GM18520 (cell line): ENCODE measurements around the gene POGK.

Experiments
- ATAC-seq: cut with Tn5 transposase; IDR thresholded peaks from one replicate; pipeline ENCODE4 v1.9.1; 2021; ENCODE audit not compliant: unreplicated experiment

POGK gene

DNA sequence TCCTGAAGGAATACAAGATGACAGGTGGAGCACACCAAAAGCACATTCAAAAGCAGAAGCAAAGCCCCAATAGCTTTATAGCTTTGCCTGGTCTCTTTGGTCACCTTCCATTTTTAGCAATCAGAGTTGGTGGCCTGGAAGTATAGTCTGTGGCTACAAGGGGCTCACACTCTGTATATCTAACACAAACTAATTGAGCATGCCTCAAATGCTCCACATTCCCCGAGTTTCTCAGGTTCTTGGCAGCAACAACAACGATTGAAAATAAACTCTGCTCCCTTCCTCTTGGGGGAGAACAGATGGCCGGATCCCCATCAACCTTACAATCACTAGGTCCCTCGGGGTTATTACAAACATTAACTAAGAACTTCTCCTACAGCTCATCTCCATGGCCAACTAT, 61.7 kb downstream of the POGK start:
- no peak for ATAC-seq

- no peak for ATAC-seq
Observed at GRCh38 chr1:166902279-166902678, 63.0 kb downstream of the POGK start.

GRCh38 chr1:166903232-166903631, 64.0 kb downstream of the POGK start:
- ATAC-seq = no peak

DNA sequence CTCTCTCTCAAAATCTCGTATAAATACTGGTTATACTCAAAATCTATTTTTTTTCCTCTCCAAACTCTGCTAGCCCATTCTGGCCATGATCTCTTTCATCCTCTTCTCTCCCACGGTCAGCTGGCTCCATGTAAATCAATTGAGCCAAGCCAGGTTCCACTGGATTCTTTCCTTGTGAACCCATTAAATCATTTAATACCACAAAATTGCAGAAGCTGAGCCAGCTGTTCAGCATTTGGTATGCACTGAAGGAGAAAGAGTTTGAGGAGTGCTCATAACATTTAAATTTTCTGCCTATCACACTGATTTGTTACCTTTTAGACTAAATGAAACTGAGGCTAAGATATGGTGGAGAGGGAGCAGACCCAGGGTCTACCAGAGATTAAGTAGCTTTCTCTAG, 65.9 kb downstream of the POGK start:
- no peak for ATAC-seq

DNA sequence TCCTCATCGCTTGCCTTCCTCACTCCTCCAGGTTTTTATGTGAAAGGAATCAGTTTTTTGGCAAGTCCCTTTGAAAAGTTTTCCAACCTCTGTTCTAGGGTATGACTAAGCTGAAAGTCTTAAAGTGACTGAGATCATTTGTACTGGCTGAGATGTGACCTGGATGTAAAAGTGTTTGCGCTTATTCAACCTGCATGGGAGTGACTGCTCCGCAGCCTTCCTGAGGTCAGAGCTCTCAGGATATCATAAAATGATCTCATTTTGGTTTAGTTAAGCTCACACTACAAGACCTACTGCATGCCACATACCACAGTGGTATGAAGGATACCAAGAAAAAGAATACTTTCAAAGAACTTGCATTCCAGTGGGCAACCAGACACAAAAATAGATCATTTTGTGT, 66.6 kb downstream of the POGK start:
- no peak for ATAC-seq
